HEK293 (cell line): ENCODE results near the gene TXNDC2.

Experiments
- CTCF ChIA-PET: fragments of 350-600 bp; formaldehyde crosslinking; extraction: SDS; loops from one replicate; lab custom pipeline; 2021; ENCODE audit warnings: antibody characterized with exemption; lab: Yijun Ruan, JAX
- POLR2A ChIA-PET: fragments of 300-600 bp; formaldehyde crosslinking; extraction: SDS; loops from one replicate; lab custom pipeline; 2020; ENCODE audit warnings: antibody characterized with exemption, inconsistent platforms; lab: Yijun Ruan, JAX
- H3K27ac ChIP-seq: fragments of 200-500 bp; sonication (Bioruptor generic); 2 replicates; pipeline ENCODE4 v1.5.1; 2014; ENCODE audit warnings: low read depth, low read length, control low read depth, inconsistent platforms; ENCODE audit errors: extremely low read depth
- H3K36me3 ChIP-seq, 2 experiments: fragments of 200-500 bp in 1 of 2; sonication (Bioruptor generic) in 1 of 2; 1 replicate in 1 of 2; 2 replicates in 1 of 2; pipeline ENCODE4 v1.5.1; 2014 to 2017; ENCODE audit warnings: inconsistent platforms in 2 of 2, low read length in 2 of 2; ENCODE audit not compliant: control insufficient read depth in 2 of 2, insufficient read depth in 1 of 2
- H3K4me1 ChIP-seq: fragments of 200-500 bp; sonication (Bioruptor generic); 2 replicates; pipeline ENCODE4 v1.5.1; 2014; ENCODE audit warnings: mild to moderate bottlenecking, low read length, inconsistent platforms; ENCODE audit not compliant: control insufficient read depth, insufficient read depth
- H3K4me3 ChIP-seq: 2 replicates; pipeline ENCODE4 v1.5.1; 2011; ENCODE audit warnings: low read depth, mild to moderate bottlenecking, control low read depth, low read length, moderate library complexity
- H3K9me3 ChIP-seq: fragments of 200-500 bp; sonication (Bioruptor generic); 2 replicates; pipeline ENCODE4 v1.5.1; 2014; ENCODE audit warnings: low read depth, low read length, inconsistent platforms; ENCODE audit not compliant: control insufficient read depth, insufficient read depth
- HOXD13 ChIP-seq: sonication (generic); formaldehyde crosslinking; IDR thresholded peaks from 2 replicates; pipeline ENCODE4 v1.8.0; 2022; ENCODE audit warnings: missing genetic modification reagents, borderline replicate concordance
- IKZF3 ChIP-seq: fragments of 450-650 bp; IDR thresholded peaks from 2 replicates; pipeline ENCODE4 v1.5.0; 2018; ENCODE audit warnings: missing biosample characterization, mild to moderate bottlenecking, missing genetic modification characterization, moderate library complexity
- KLF10 ChIP-seq: fragments of 450-650 bp; IDR thresholded peaks from 2 replicates; pipeline ENCODE4 v1.5.1; 2018; ENCODE audit warnings: missing biosample characterization, mild to moderate bottlenecking, missing genetic modification characterization
- YY1 ChIP-seq: fragments of 450-650 bp; formaldehyde crosslinking; IDR thresholded peaks from 2 replicates; pipeline ENCODE4 v1.5.1; 2018; ENCODE audit warnings: missing biosample characterization, missing genetic modification characterization
- ZBTB10 ChIP-seq: fragments of 450-650 bp; formaldehyde crosslinking; IDR thresholded peaks from 2 replicates; pipeline ENCODE4 v1.5.1; 2016; ENCODE audit warnings: missing biosample characterization, missing genetic modification characterization
- ZBTB48 ChIP-seq: fragments of 450-650 bp; formaldehyde crosslinking; IDR thresholded peaks from 2 replicates; pipeline ENCODE4 v1.5.1; 2016; ENCODE audit warnings: missing biosample characterization, missing genetic modification characterization
- ZBTB49 ChIP-seq: fragments of 450-650 bp; formaldehyde crosslinking; IDR thresholded peaks from 2 replicates; pipeline ENCODE4 v1.5.1; 2016; ENCODE audit warnings: missing biosample characterization, missing genetic modification characterization, low read depth
- ZBTB6 ChIP-seq: fragments of 450-650 bp; formaldehyde crosslinking; IDR thresholded peaks from 2 replicates; pipeline ENCODE4 v1.5.1; 2017; ENCODE audit warnings: missing biosample characterization, missing genetic modification characterization
- ZFP37 ChIP-seq: fragments of 450-650 bp; formaldehyde crosslinking; IDR thresholded peaks from 2 replicates; pipeline ENCODE4 v1.5.1; 2016; ENCODE audit warnings: missing biosample characterization, missing genetic modification characterization
- ZNF169 ChIP-seq: fragments of 450-650 bp; formaldehyde crosslinking; IDR thresholded peaks from 2 replicates; pipeline ENCODE4 v1.5.1; 2016; ENCODE audit warnings: missing biosample characterization, missing genetic modification characterization
- ZNF184 ChIP-seq: fragments of 450-650 bp; IDR thresholded peaks from 2 replicates; pipeline ENCODE4 v1.5.1; 2018; ENCODE audit warnings: missing biosample characterization, mild to moderate bottlenecking, missing genetic modification characterization
- ZNF211 ChIP-seq: fragments of 450-650 bp; formaldehyde crosslinking; IDR thresholded peaks from 2 replicates; pipeline ENCODE4 v1.5.1; 2016; ENCODE audit warnings: low read depth, missing biosample characterization, missing genetic modification characterization
- ZNF266 ChIP-seq: fragments of 450-650 bp; formaldehyde crosslinking; IDR thresholded peaks from 2 replicates; pipeline ENCODE4 v1.5.1; 2016; ENCODE audit warnings: missing biosample characterization, missing genetic modification characterization, low read depth
- ZNF274 ChIP-seq, 2 experiments: fragments of 200-500 bp in 1 of 2; fragments of 450-650 bp in 1 of 2; sonication (Bioruptor generic) in 1 of 2; formaldehyde crosslinking in 1 of 2; IDR thresholded peaks; 2 replicates each; pipeline versions ENCODE4 v1.5.1 to v1.6.1; 2014 to 2016; ENCODE audit warnings: borderline replicate concordance in 1 of 2, inconsistent platforms in 1 of 2, low read length in 1 of 2, missing biosample characterization in 1 of 2, missing genetic modification characterization in 1 of 2
- ZNF280D ChIP-seq: fragments of 450-650 bp; formaldehyde crosslinking; IDR thresholded peaks from 2 replicates; pipeline ENCODE4 v1.5.1; 2016; ENCODE audit warnings: missing biosample characterization, missing genetic modification characterization
- ZNF394 ChIP-seq: fragments of 450-650 bp; formaldehyde crosslinking; IDR thresholded peaks from 2 replicates; pipeline ENCODE4 v1.5.1; 2016; ENCODE audit warnings: missing biosample characterization, missing genetic modification characterization, mild to moderate bottlenecking, moderate library complexity, borderline replicate concordance
- ZNF521 ChIP-seq: fragments of 450-650 bp; formaldehyde crosslinking; IDR thresholded peaks from 2 replicates; pipeline ENCODE4 v1.5.1; 2017; ENCODE audit warnings: missing biosample characterization, mild to moderate bottlenecking, missing genetic modification characterization
- ZNF561 ChIP-seq: fragments of 450-650 bp; IDR thresholded peaks from 2 replicates; pipeline ENCODE4 v1.5.1; 2018; ENCODE audit warnings: missing biosample characterization, missing genetic modification characterization, borderline replicate concordance
- ZNF629 ChIP-seq: fragments of 450-650 bp; formaldehyde crosslinking; IDR thresholded peaks from 2 replicates; pipeline ENCODE4 v1.5.1; 2017; ENCODE audit warnings: missing biosample characterization, missing genetic modification characterization
- ZNF639 ChIP-seq: fragments of 450-650 bp; formaldehyde crosslinking; IDR thresholded peaks from 2 replicates; pipeline ENCODE4 v1.5.1; 2016; ENCODE audit warnings: missing biosample characterization, missing genetic modification characterization
- ZNF654 ChIP-seq: fragments of 450-650 bp; formaldehyde crosslinking; IDR thresholded peaks from 2 replicates; pipeline ENCODE4 v1.5.1; 2016; ENCODE audit warnings: low read depth, missing biosample characterization, missing genetic modification characterization
- ZNF837 ChIP-seq: fragments of 450-650 bp; formaldehyde crosslinking; IDR thresholded peaks from 2 replicates; pipeline ENCODE4 v1.5.1; 2016; ENCODE audit warnings: missing biosample characterization, missing genetic modification characterization
- ZSCAN16 ChIP-seq: fragments of 450-650 bp; formaldehyde crosslinking; IDR thresholded peaks from 2 replicates; pipeline ENCODE4 v1.5.1; 2016; ENCODE audit warnings: missing biosample characterization, missing genetic modification characterization

The TXNDC2 gene

GRCh38 chr18:9851511-9851910 lies 34.3 kb upstream of the TXNDC2 start:
- ChIA-PET CTCF (interaction anchor here (0.6 kb wide), 1 partner anchor 98 kb away, joined by 3 read pairs; no protein-coding TSS in a partner anchor), POLR2A (no interaction called here)
- Histone ChIP-seq H3K27ac (no peak overlapping the region), H3K4me3 (no peak overlapping the region), H3K36me3 (peaks cover 0 to 20% of the 10 kb centered on the region in 2 experiments; a peak in 1 of 3 replicates), H3K9me3 (no peaks in the 10 kb centered on the region), H3K4me1 (0 out of 2 replicates have a peak, but pooled peaks cover 4% of the 10 kb centered on the region)
- no peak for TF ChIP-seq YY1 (tag by site-specific recombination)
- no peak for TF ChIP-seq ZNF266 (tag by site-specific recombination)
- TF ChIP-seq ZNF274 (IDR thresholded peaks at IDR 0.05; ENCODE audit: low read length): no peak
- no peak for TF ChIP-seq ZNF274 (tag by site-specific recombination; IDR thresholded peaks at IDR 0.05; ENCODE audit: borderline replicate concordance)
- no peak for TF ChIP-seq HOXD13 (CRISPR knock-in tag)
- TF ChIP-seq ZBTB6: no peak
- TF ChIP-seq ZBTB10: no peak
- no peak for TF ChIP-seq ZNF521 (tag by site-specific recombination)
- TF ChIP-seq ZNF394: no peak
- TF ChIP-seq ZNF561: no peak
- TF ChIP-seq ZNF639 (tag by site-specific recombination): no peak
- no peak for TF ChIP-seq ZSCAN16 (tag by site-specific recombination)
- TF ChIP-seq ZNF280D (tag by site-specific recombination): no peak
- no peak for TF ChIP-seq ZNF184 (tag by site-specific recombination)
- no peak for TF ChIP-seq ZNF211 (tag by site-specific recombination)
- no peak for TF ChIP-seq ZBTB48 (tag by site-specific recombination)

- ChIA-PET POLR2A (no interaction called here), CTCF (interaction anchor here (0.6 to 1.2 kb wide), 3 partner anchors 22 to 97 kb away, joined by 3 to 4 read pairs (median 3); no protein-coding TSS in a partner anchor)
- Histone ChIP-seq H3K27ac (no peak overlapping the region), H3K4me3 (no peak overlapping the region), H3K9me3 (no peaks in the 10 kb centered on the region), H3K36me3 (peaks cover 0 to 16% of the 10 kb centered on the region in 2 experiments; a peak in 1 of 3 replicates), H3K4me1 (0 out of 2 replicates have a peak, but pooled peaks cover 4% of the 10 kb centered on the region)
- TF ChIP-seq ZNF169 (tag by site-specific recombination): no peak
- TF ChIP-seq KLF10 (tag by site-specific recombination): no peak
- TF ChIP-seq ZNF629 (tag by site-specific recombination): no peak
- no peak for TF ChIP-seq ZBTB49 (tag by site-specific recombination)
- no peak for TF ChIP-seq ZNF654 (tag by site-specific recombination)
- no peak for TF ChIP-seq IKZF3 (tag by site-specific recombination)
- no peak for TF ChIP-seq ZNF837
- no peak for TF ChIP-seq ZFP37 (tag by site-specific recombination)
Observed at GRCh38 chr18:9852266-9853081, 33.3 kb upstream of the TXNDC2 start.
